Body of pancreas (tissue), 4 donors: Measurements from ENCODE around the gene CISD1. TPM values are rescaled to one million over a fixed set of nuclear protein-coding genes. Genes with fewer than 3 reads are reported as not detected.
A peak's percentile ranks its signal among the peaks of the same experiment; 100 is the strongest.
"Not testable (repeated sequence)": the region's sequence is repeated elsewhere in the genome, so short reads cannot be mapped to it uniquely, and the experiment has no call there.

Source experiments
- ATAC-seq: fragments of 150-250 bp; one replicate; pipeline ENCODE4 v1.9.1; 2016
- DNase-seq, 4 donors: peaks; one replicate each; pipeline ENCODE4 v3.0.0-alpha.2; 2019
- H3K27ac ChIP-seq, 4 donors: fragments of 200-600 bp; sonication (generic); 1 replicate in 3 of 4; 2 replicates in 1 of 4; pipeline versions ENCODE4 v1.5.1 to v1.6.1; 2016 to 2019; ENCODE audit warnings: mild to moderate bottlenecking in 1 of 4, mixed read lengths in 1 of 4, moderate library complexity in 1 of 4
- H3K27me3 ChIP-seq, 2 donors: fragments of 200-600 bp; sonication (generic); one replicate each; pipeline ENCODE4 v1.6.0; 2016; ENCODE audit warnings: mild to moderate bottlenecking in 1 of 2
- H3K36me3 ChIP-seq, 2 donors: fragments of 200-600 bp; sonication (generic); replicated peaks in 1 of 2; 2 replicates each; pipeline ENCODE4 v1.5.1; 2016; ENCODE audit warnings: low read depth in 2 of 2; ENCODE audit not compliant: insufficient read depth in 1 of 2
- H3K4me1 ChIP-seq: fragments of 200-600 bp; sonication (generic); one replicate; pipeline ENCODE4 v1.6.0; 2016
- H3K4me3 ChIP-seq, 2 donors: fragments of 200-600 bp; sonication (generic); 1 replicate in 1 of 2; 2 replicates in 1 of 2; pipeline ENCODE4 v1.5.1; 2016 to 2019
- H3K9me3 ChIP-seq, 3 donors: fragments of 200-600 bp; sonication (generic); 1 replicate in 2 of 3; 2 replicates in 1 of 3; pipeline ENCODE4 v1.5.1; 2016
- CTCF ChIP-seq, 7 experiments: fragments of 450-650 bp in 4 of 7; fragments of 200-600 bp in 3 of 7; sonication (generic) in 3 of 7; IDR thresholded peaks; one replicate each; pipeline ENCODE4 v1.5.1; 2016 to 2019; ENCODE audit warnings: antibody characterized with exemption in 7 of 7
- POLR2A ChIP-seq, 3 donors: fragments of 450-650 bp; IDR thresholded peaks; one replicate each; pipeline ENCODE4 v1.6.1; 2016; ENCODE audit warnings: antibody characterized with exemption in 3 of 3, mild to moderate bottlenecking in 2 of 3
- whole genome bisulfite sequencing, 2 donors: methylation state at CpG; one replicate each; pipeline ENCODE4 v1.1.5; 2017; 5-methylcytosine and 5-hydroxymethylcytosine counted together
- intact Hi-C: fragments of 100-400 bp; cut with DNase I; formaldehyde crosslinking; loops from one replicate; pipeline ENCODE4 v1.15.1; 2023
- total RNA-seq, 2 donors: library from RNA; depleted of rRNA; stranded (reverse); fragments of >200 nt; gene quantifications; one replicate each; pipeline ENCODE4 v1.1.0, GENCODE V29; 2016

The CISD1 gene
- 1 to 10 TPM; 3.0 to 8.3 TPM for total RNA-seq

- Histone ChIP-seq H3K27ac (peak within 1 kb of the TSS; percentile 96 to 99 (median 97)), H3K9me3 (no peaks in the 10 kb centered on the region), H3K4me1 (peaks cover 25% of the 10 kb centered on the region), H3K4me3 (peak within 1 kb of the TSS; percentile 16 to 88), H3K36me3 (no peaks in the 10 kb centered on the region), H3K27me3 (no peaks in the 10 kb centered on the region)
- DNase-seq: peak; percentile 97 to 99 (median 99)
- 0 to 1% methylated on average over 40 to 66 of the region's 66 CpGs for WGBS, 2 donors
- no peak for TF ChIP-seq CTCF (IDR thresholded peaks at IDR 0.05)
- peak; percentile 65 to 89 (median 86) for TF ChIP-seq POLR2A (IDR thresholded peaks at IDR 0.05)
- intact Hi-C loops: no loop called here
- peak; percentile 85 for ATAC-seq
Observed at GRCh38 chr10:58268946-58269781, at the start of gene CISD1. Gene CISD1, plus strand, starts transcription at chr10:58269162. Its CDS starts 112 bp downstream, at chr10:58269274.

GRCh38 chr10:58219875-58220274 is 49.1 kb upstream of the CISD1 start:
- H3K27ac ChIP-seq: no peak overlapping the region
- no peak for DNase-seq
- TF ChIP-seq CTCF (IDR thresholded peaks at IDR 0.05) (no peak), POLR2A (IDR thresholded peaks at IDR 0.05) (no peak)
- H3K36me3 ChIP-seq: no peaks in the 10 kb centered on the region
- no peaks in the 10 kb centered on the region for H3K9me3 ChIP-seq
- no peak for ATAC-seq
- H3K4me1 ChIP-seq: peaks cover 3% of the 10 kb centered on the region
- intact Hi-C loops: no loop called here
- no peak overlapping the region for H3K4me3 ChIP-seq
- H3K27me3 ChIP-seq: no peaks in the 10 kb centered on the region

GRCh38 chr10:58220769-58221451 is 48.1 kb upstream of the CISD1 start:
- DNase-seq (no peak), ATAC-seq (no peak)
- Histone ChIP-seq H3K27me3 (no peaks in the 10 kb centered on the region), H3K36me3 (no peaks in the 10 kb centered on the region), H3K4me3 (no peak overlapping the region), H3K9me3 (no peaks in the 10 kb centered on the region), H3K4me1 (peaks cover 3% of the 10 kb centered on the region), H3K27ac (no peak overlapping the region)
- TF ChIP-seq CTCF (IDR thresholded peaks at IDR 0.05) (no peak), POLR2A (IDR thresholded peaks at IDR 0.05) (no peak)
- WGBS, 2 donors: 93 to 94% methylated on average over 2 of the region's 2 CpGs
- intact Hi-C loops: no loop called here

- no peak overlapping the region for H3K4me3 ChIP-seq
- no peaks in the 10 kb centered on the region for H3K36me3 ChIP-seq
- intact Hi-C loops: no loop called here
- 83 to 85% methylated on average over 2 of the region's 2 CpGs for WGBS, 2 donors
- H3K4me1 ChIP-seq: no peaks in the 10 kb centered on the region
- ATAC-seq (no peak), DNase-seq (no peak)
- no peaks in the 10 kb centered on the region for H3K9me3 ChIP-seq
- no peaks in the 10 kb centered on the region for H3K27me3 ChIP-seq
- TF ChIP-seq CTCF (IDR thresholded peaks at IDR 0.05) (no peak), POLR2A (IDR thresholded peaks at IDR 0.05) (no peak)
- no peak overlapping the region for H3K27ac ChIP-seq
Observed at GRCh38 chr10:58225654-58226053, 43.3 kb upstream of the CISD1 start.

GRCh38 chr10:58229856-58230255 is 39.1 kb upstream of the CISD1 start:
- H3K27me3 ChIP-seq, H3K9me3 ChIP-seq, H3K4me1 ChIP-seq, DNase-seq, H3K36me3 ChIP-seq, H3K27ac ChIP-seq, ATAC-seq, H3K4me3 ChIP-seq, intact Hi-C loops: not testable (repeated sequence)
- 85 to 96% methylated on average over 7 of the region's 7 CpGs for WGBS, 2 donors
